Ramos (cell line): ENCODE results near the gene DTX3.
"Not testable (repeated sequence)": the region's sequence is repeated elsewhere in the genome, so short reads cannot be mapped to it uniquely, and the experiment has no call there.

ENCODE experiments used
- in situ Hi-C: fragments of 300-500 bp; cut with MboI; formaldehyde crosslinking; loops from one replicate; pipeline ENCODE4 v1.14.3; 2022; ENCODE audit warnings: low sequenced_read_pairs; ENCODE audit not compliant: unreplicated experiment

Gene DTX3

DNA sequence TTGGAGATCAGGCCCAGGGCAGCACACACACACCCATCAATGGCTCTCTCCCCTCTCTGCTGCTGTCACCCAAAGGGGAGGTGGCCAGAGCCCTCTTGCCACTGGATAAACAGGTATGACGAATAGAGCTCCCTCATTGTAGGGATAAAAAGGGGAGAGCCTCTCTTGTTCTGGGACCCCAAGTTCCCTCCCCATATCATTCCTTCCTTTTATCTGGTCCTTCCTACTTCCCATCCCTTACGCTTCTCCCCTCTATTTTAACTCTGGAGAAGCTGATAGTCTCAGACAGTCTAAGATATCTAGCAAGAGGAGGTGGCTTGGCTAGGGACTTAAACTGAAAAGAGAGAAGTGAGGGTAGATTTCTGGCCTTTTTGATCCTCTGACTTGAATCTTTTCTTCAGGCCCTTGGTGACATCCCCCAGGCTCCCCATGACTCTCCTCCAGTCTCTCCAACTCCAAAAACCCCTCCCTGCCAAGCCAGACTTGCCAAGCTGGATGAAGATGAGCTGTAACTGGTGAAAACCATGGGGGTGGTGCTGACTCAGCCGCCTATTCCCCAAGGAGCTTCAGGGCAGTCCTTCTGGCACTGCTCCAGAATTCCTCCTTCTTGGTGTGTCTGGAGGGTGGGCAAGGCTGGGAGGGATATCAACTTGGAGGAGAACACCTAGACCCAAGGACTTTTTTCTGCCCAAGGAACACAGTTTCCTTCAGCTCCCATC lies 11.9 kb downstream of the DTX3 start:
- in situ Hi-C loops: no loop called here

DNA sequence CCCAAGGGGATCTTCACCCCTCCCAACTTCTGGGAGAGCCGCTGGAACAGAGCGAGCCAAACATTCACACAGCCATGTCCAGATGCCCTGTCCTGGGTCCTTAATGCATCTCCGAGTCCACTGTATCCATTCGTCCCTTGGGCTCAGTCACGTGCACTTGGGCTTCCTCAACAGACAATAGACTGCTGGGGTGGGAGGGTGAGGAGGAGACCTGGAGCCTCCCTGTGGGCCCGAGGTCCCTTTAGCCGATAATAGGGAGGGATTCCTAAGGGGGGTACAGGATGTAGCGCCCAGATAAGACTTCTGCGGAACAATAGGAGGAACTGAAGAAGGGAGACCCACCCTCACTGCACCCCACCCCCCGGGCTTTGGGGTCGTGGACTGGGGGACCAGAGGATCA lies 13.3 kb downstream of the DTX3 start:
- in situ Hi-C loops: no loop called here

DNA sequence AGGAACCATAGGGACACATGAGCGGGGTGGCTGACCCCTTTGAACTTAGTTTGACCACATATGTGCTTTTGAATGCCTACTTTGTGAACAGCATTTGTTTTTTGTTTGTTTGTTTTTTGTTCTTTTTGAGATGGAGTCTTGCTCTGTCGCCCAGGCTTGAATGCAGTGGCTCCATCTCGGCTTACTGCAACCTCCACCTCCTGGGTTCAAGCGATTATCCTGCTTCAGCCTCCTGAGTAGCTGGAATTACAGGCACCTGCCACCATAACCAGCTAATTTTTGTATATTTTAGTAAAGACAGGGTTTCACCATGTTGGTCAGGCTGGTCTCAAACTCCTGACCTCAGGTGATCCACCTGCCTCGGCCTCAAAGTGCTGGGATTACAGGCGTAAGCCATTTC lies 13.8 kb downstream of the DTX3 start:
- in situ Hi-C loops: not testable (repeated sequence)

DNA sequence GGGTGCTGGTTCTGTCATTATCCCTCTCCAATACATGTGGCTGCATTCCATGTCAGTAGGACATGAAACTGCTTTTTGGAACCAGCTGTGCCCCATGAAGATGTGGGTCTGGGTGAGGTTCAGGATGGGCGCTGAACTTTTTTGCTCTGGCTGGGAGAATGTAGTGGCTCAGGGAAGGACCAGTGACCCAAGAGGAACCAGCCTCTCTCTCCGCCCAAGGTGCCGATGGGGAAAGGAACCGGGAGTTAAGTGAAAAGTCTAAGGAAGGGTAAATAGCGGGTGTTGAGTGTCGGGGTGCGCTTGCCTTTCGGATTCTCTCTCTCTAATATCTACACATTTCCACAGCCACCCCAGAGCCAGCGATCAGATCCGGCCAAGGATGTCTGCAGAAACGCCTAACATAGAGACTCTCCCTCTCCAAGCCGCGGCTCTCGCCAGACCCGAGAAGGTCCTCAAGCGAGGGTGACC lies 14.4 kb downstream of the DTX3 start:
- in situ Hi-C loops: no loop called here

- in situ Hi-C loops: no loop called here
These were observed 15.0 kb downstream of the DTX3 start for GRCh38 chr12:57619434-57620244.

GRCh38 chr12:57620245-57620935 lies 15.8 kb downstream of the DTX3 start:
- in situ Hi-C loops: no loop called here

DNA sequence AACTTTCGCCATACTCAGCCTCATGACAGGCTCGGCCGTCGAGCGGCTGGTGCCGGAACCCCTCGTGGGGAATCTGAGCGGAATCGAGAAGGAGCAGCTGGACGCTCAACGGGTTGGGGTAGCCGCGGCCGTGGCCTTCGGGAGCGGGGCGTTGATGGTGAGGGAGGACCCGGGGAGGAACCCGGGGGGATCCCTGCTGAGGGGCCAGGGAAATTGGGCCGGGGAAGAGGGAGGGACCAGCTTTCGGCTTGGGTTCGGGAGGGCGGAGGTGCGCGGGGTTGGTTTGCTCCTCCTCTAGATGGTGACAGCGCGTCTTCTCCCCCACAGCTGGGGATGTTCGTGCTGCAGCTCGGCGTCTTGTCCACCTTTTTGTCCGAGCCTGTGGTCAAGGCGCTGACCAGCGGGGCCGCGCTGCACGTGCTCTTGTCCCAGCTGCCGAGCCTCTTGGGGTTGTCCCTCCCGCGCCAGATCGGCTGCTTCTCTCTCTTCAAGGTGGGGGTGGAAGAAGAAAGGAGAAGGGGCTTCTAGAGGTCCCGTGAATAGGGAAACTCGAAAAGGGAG lies 16.4 kb downstream of the DTX3 start:
- in situ Hi-C loops: no loop called here

GRCh38 chr12:57621497-57622292 lies 17.1 kb downstream of the DTX3 start:
- in situ Hi-C loops: no loop called here

DNA sequence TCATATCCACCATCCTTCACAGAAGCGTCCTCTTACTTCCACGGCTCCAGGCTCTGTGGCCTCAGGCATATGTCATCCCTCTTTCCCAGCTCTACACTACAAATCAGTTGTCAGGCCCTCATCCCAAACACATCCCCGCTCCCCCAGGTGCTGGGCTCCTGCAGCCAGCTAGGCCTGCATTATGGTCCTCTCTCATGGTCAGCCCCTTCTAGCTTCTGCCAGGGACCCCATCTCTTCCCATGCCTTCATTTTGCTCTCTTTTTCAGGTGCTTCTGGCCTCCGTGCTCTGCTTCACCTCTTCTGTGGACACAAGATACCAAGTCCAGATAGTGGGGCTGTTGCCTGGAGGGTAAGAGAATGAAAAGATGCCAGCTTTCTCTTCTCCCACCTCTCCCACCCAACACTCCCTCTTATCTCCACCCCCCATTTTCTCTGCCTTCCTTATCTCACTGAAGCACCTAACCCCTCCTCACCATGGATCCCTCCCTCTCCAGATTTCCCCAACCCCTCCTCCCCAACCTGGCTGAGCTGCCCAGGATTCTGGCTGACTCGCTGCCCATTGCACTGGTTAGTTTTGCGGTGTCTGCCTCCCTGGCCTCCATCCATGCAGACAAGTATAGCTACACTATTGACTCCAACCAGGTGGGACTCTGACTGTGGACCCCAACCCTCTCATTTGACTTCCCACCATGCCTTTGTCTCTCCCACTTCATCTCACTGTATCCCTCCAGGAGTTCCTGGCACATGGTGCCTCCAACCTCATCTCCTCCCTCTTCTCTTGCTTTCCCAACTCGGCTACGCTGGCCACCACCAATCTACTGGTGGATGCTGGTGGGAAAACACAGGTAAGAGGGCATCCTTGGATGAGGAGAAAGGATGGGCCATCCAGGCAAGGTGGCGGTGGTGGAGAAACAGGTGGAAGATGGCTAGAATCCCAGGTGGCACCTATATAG lies 17.9 kb downstream of the DTX3 start:
- in situ Hi-C loops: no loop called here

GRCh38 chr12:57623385-57623784 lies 18.8 kb downstream of the DTX3 start:
- in situ Hi-C loops: no loop called here

DNA sequence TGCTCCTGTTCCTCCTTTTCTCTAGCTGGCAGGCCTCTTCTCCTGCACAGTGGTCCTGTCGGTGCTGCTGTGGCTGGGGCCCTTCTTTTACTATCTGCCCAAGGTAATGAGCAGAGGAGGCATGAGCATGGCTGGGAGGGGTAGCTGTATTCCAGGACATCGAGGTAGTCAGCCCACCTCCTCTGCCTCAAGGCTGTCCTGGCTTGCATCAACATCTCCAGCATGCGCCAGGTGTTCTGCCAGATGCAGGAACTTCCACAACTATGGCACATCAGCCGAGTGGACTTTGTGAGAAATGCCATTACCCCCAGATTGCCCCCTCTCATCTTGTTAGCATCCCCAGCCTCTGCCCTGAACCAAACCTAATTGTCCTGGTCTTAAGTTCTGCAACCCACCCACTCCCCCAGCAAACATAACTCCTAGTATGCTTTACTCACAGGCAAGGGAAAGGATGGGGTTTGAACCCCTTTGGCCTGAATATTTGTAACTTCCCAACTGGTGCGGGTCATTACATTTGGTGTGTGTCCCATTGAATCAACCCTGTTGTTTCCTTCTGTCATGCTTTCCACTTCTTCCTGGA lies 19.3 kb downstream of the DTX3 start:
- in situ Hi-C loops: no loop called here

DNA sequence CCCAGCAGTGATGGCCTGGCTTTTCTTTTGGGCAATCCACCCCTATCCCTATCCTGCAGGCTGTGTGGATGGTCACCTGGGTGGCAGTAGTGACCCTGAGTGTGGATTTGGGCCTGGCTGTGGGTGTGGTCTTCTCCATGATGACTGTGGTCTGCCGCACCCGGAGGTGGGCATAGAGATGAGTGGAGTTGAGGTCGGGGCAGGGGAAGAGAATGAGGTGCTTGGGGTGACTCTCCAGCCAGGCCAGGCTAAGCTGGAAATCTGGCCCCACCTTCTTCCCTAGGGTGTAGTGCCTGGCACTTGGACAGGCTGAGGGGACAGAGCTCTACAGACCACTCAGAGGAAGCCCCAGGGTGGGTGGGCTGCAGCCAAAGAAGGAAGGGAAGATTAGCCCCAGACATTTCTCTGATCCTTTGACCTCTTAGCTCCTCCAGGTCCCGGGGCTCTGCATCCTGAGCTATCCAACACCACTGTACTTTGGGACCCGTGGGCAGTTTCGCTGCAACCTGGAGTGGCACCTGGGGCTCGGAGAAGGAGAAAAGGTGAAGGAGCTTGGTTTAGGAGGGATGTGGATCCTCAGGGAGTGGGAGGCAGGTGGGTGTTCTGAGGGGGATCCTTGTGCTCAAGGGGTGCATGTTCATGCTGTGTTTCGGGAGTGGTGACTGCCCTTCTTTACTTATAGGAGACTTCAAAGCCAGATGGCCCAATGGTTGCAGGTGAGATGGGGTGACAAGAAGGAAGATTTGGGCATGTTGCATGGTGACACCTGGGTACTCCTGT lies 20.0 kb downstream of the DTX3 start:
- in situ Hi-C loops: loop anchor here (5.0 kb wide), 1 partner anchor 42 kb away; no protein-coding TSS in a partner anchor

DNA sequence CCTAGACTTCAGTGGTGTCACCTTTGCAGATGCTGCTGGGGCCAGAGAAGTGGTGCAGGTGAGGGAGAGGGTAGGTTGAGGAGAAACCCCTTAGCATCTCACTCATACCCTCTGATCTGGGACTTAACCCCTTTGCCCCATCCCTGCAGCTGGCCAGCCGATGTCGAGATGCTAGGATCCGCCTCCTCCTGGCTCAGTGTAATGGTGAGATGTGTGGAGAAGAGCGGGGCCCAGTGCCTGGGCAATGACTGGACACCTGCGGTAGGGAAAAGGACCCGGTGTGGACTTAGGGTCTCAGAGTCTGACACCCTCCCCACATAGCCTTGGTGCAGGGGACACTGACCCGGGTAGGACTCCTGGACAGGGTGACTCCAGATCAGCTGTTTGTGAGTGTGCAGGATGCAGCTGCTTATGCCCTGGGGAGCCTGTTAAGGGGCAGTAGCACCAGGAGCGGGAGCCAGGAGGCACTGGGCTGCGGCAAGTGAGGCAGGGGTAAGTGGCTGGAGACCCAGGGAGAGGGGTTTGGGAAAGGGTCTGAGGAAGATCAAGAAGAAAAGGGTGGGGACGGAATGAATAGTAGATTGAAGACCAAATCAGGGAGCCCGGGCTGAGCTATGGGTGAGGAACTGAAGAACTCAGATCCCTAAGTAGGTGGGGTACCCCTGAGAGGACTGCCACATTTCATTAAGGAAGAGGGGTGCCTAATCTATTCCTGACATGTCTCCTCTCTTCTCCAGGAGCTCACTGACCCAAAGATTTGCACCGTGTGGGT lies 20.8 kb downstream of the DTX3 start:
- in situ Hi-C loops: loop anchor here (5.0 kb wide), 1 partner anchor 43 kb away; no protein-coding TSS in a partner anchor

GRCh38 chr12:57626111-57626920 lies 21.7 kb downstream of the DTX3 start:
- in situ Hi-C loops: loop anchor here (5.0 kb wide), 1 partner anchor 44 kb away; no protein-coding TSS in a partner anchor

DNA sequence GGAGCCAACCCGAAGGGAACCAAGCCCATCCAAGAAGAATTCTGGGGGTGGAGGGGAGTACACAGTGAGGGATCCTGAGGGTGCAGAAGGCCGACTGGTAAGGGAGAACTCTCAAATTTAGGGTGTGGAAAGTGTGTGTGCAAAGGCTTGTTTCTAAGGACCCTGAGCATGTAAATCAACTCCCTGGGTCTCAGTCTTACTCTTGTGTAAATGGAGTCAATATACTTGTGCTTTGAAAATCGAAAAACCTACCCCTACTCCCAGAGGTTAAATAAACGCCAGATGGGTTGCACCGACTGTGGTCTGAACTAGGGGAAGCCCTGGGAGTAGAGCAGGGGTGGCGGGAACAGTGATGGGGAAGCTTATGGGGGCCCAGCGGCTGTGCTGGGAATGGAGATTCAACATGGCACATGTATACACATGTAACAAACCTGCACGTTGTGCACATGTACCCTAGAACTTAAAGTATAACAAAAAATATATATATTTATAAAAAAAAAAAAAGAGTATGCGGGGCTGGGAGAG lies 22.4 kb downstream of the DTX3 start:
- in situ Hi-C loops: loop anchor here (5.0 kb wide), 1 partner anchor 45 kb away; no protein-coding TSS in a partner anchor
